IMR-90 (cell line): ENCODE measurements around the gene STK36. TPM values are rescaled to one million over a fixed set of nuclear protein-coding genes. Genes with fewer than 3 reads are reported as not detected.

Experiments
- ATAC-seq: fragments of 200-7000 bp; cut with Tn5 transposase; 2 replicates; pipeline ENCODE4 v1.9.1; 2020; ENCODE audit warnings: low read depth, mild to moderate bottlenecking, moderate library complexity
- BruUV-seq: library from RNA; stranded (reverse); fragments of 400-500 nt; replicated peaks from 2 replicates; lab custom pipeline; 2021; lab: Mats Ljungman, UMichigan
- CTCF ChIA-PET: fragments of 300-600 bp; formaldehyde crosslinking; extraction: SDS; loops from one replicate; lab custom pipeline; 2021; ENCODE audit warnings: antibody characterized with exemption; lab: Yijun Ruan, JAX
- POLR2A ChIA-PET: fragments of 300-600 bp; sonication (Branson Sonifier 250); formaldehyde crosslinking; loops from one replicate; lab custom pipeline; 2022; ENCODE audit warnings: antibody characterized with exemption; ENCODE audit not compliant: unreplicated experiment; lab: Charles Lee
- DNase-seq: peaks from one replicate; pipeline ENCODE4 v3.0.0; 2013
- H2AFZ ChIP-seq: replicated peaks from 2 replicates; pipeline ENCODE3; 2013; ENCODE audit warnings: low read length, mild to moderate bottlenecking; ENCODE audit not compliant: poor library complexity
- H2AK5ac ChIP-seq: 2 replicates; pipeline ENCODE4 v1.6.1; 2013; ENCODE audit warnings: low read depth, low read length, inconsistent platforms
- H2AK9ac ChIP-seq: replicated peaks from 2 replicates; pipeline ENCODE3; 2013; ENCODE audit warnings: mild to moderate bottlenecking, low read depth, low read length, moderate library complexity; ENCODE audit not compliant: poor library complexity
- H2BK120ac ChIP-seq: 2 replicates; pipeline ENCODE4 v1.6.1; 2013; ENCODE audit warnings: low read depth, low read length, inconsistent platforms
- H2BK15ac ChIP-seq: 3 replicates; pipeline ENCODE4 v1.6.1; 2013; ENCODE audit warnings: low read depth, low read length, inconsistent platforms
- H2BK20ac ChIP-seq: 2 replicates; pipeline ENCODE4 v1.6.1; 2013; ENCODE audit warnings: low read depth, mild to moderate bottlenecking, inconsistent platforms, low read length, moderate library complexity
- H2BK5ac ChIP-seq: 2 replicates; pipeline ENCODE4 v1.6.1; 2013; ENCODE audit warnings: mild to moderate bottlenecking, low read depth, low read length, inconsistent platforms; ENCODE audit not compliant: poor library complexity, severe bottlenecking
- H3K14ac ChIP-seq: replicated peaks from 2 replicates; pipeline ENCODE4 v1.6.1; 2013; ENCODE audit warnings: low read depth, low read length, inconsistent platforms
- H3K18ac ChIP-seq: 2 replicates; pipeline ENCODE4 v1.6.1; 2013; ENCODE audit warnings: low read depth, low read length, control low read depth
- H3K23ac ChIP-seq: 2 replicates; pipeline ENCODE4 v1.6.1; 2013; ENCODE audit warnings: low read depth, low read length, inconsistent platforms
- H3K27ac ChIP-seq: 2 replicates; pipeline ENCODE4 v1.5.1; 2013; ENCODE audit warnings: mild to moderate bottlenecking, control low read depth, low read length; ENCODE audit not compliant: insufficient read depth
- H3K27me3 ChIP-seq: 2 replicates; pipeline ENCODE4 v1.6.1; 2013; ENCODE audit warnings: low read length; ENCODE audit not compliant: control insufficient read depth, insufficient read depth
- H3K36me3 ChIP-seq: 2 replicates; pipeline ENCODE4 v1.6.1; 2013; ENCODE audit warnings: low read length, mixed read lengths; ENCODE audit not compliant: control insufficient read depth, insufficient read depth
- H3K4ac ChIP-seq: 2 replicates; pipeline ENCODE4 v1.6.1; 2013; ENCODE audit warnings: low read depth, low read length, inconsistent platforms
- H3K4me1 ChIP-seq: 2 replicates; pipeline ENCODE4 v1.6.1; 2013; ENCODE audit warnings: low read length, mixed read lengths; ENCODE audit not compliant: control insufficient read depth, insufficient read depth
- H3K4me2 ChIP-seq: 2 replicates; pipeline ENCODE4 v1.6.1; 2013; ENCODE audit warnings: low read depth, mild to moderate bottlenecking, control low read depth, low read length, moderate library complexity
- H3K4me3 ChIP-seq: 2 replicates; pipeline ENCODE4 v1.5.1; 2013; ENCODE audit warnings: low read depth, mild to moderate bottlenecking, control low read depth, low read length, moderate library complexity; ENCODE audit not compliant: insufficient read depth
- H3K56ac ChIP-seq: 2 replicates; pipeline ENCODE4 v1.6.1; 2013; ENCODE audit warnings: low read length, inconsistent platforms; ENCODE audit not compliant: insufficient read depth; ENCODE audit errors: extremely low read depth
- H3K79me1 ChIP-seq, 2 experiments: 2 replicates each; pipeline ENCODE4 v1.6.1; 2013; ENCODE audit warnings: low read length in 2 of 2, inconsistent platforms in 1 of 2, low read depth in 1 of 2
- H3K9ac ChIP-seq: 2 replicates; pipeline ENCODE4 v1.6.1; 2013; ENCODE audit warnings: low read depth, low read length, control low read depth
- H3K9me1 ChIP-seq: 2 replicates; pipeline ENCODE4 v1.6.1; 2013; ENCODE audit warnings: low read length, inconsistent platforms; ENCODE audit not compliant: insufficient read depth
- H3K9me3 ChIP-seq: 2 replicates; pipeline ENCODE4 v1.6.1; 2013; ENCODE audit warnings: low read length; ENCODE audit not compliant: control insufficient read depth, insufficient read depth
- H4K20me1 ChIP-seq: 2 replicates; pipeline ENCODE4 v1.6.1; 2013; ENCODE audit warnings: low read length, inconsistent platforms; ENCODE audit not compliant: insufficient read depth
- H4K5ac ChIP-seq: 2 replicates; pipeline ENCODE4 v1.6.1; 2013; ENCODE audit warnings: mild to moderate bottlenecking, low read depth, low read length, control low read depth
- H4K8ac ChIP-seq, 2 experiments: 2 replicates each; pipeline ENCODE4 v1.6.1; 2013; ENCODE audit warnings: low read depth in 2 of 2, low read length in 2 of 2, control low read depth in 1 of 2, inconsistent platforms in 1 of 2
- H4K91ac ChIP-seq: 2 replicates; pipeline ENCODE4 v1.6.1; 2013; ENCODE audit warnings: low read depth, low read length, inconsistent platforms; ENCODE audit not compliant: insufficient read depth
- BHLHE40 ChIP-seq: fragments of 150-350 bp; IDR thresholded peaks from 2 replicates; pipeline ENCODE4 v1.6.1; 2016; ENCODE audit warnings: mild to moderate bottlenecking, low read depth, low read length
- WGBS, 2 experiments: methylation state at CpG; one replicate each; pipeline versions ENCODE4 v1.1.5 to v1.1.7; 2013; ENCODE audit warnings: missing lambda C conversion rate in 2 of 2; ENCODE audit not compliant: insufficient read length in 1 of 2; ENCODE audit errors: extremely low coverage in 2 of 2; 5-methylcytosine and 5-hydroxymethylcytosine counted together
- dilution Hi-C: fragments of 300-500 bp; cut with HindIII; formaldehyde crosslinking; loops from one replicate; pipeline ENCODE4 v1.14.3; 2018; ENCODE audit warnings: low sequenced_read_pairs; ENCODE audit not compliant: unreplicated experiment
- in situ Hi-C: fragments of 300-500 bp; cut with MboI; formaldehyde crosslinking; loops from 3 replicates; pipeline ENCODE4 v1.14.3; 2019; ENCODE audit warnings: low sequenced_read_pairs, inconsistent platforms, mixed read lengths
- intact Hi-C: fragments of 100-400 bp; cut with micrococcal nuclease; formaldehyde crosslinking; loops from 2 replicates; pipeline ENCODE4 v1.10.0; 2022
- polyA plus RNA-seq, 3 experiments: library from polyadenylated mRNA; depleted of rRNA; stranded (reverse); fragments of >200 nt; gene quantifications; 2 replicates each; pipeline ENCODE4 v1.2.3, GENCODE V29; 2012; ENCODE audit warnings: low replicate concordance in 1 of 3
- total RNA-seq: library from RNA; depleted of rRNA; stranded (reverse); fragments of >200 nt; gene quantifications from 2 replicates; pipeline ENCODE4 v1.2.3, GENCODE V29; 2012

The STK36 gene
- total and polyA plus RNA-seq, 2 of the 4 experiments (the other 2 are of a cell fraction) = 17.6 to 44.5 TPM

GRCh38 chr2:218716070-218716469, 44.2 kb downstream of the STK36 start:
- no peak overlapping the region for H2AK5ac ChIP-seq
- POLR2A ChIA-PET = no interaction called here
- peak overlapping the region; percentile 33; the same call in 1 of the 2 replicates for H3K4me2 ChIP-seq
- H3K27me3 ChIP-seq = no peaks in the 10 kb centered on the region
- H3K27ac ChIP-seq = peak overlapping the region; percentile 51; the same call in 1 of the 2 replicates
- H2BK15ac ChIP-seq = no peak overlapping the region
- no peaks in the 10 kb centered on the region for H3K36me3 ChIP-seq
- peaks cover 9% of the 10 kb centered on the region for H3K4me1 ChIP-seq
- H3K79me1 ChIP-seq = peaks cover 26 to 72% of the 10 kb centered on the region in 2 experiments; a peak in 3 of 4 replicates
- no TSS peak for BruUV-seq
- no peak overlapping the region for H3K4ac ChIP-seq
- in situ Hi-C loops (no loop called here), intact Hi-C loops (no loop called here), dilution Hi-C loops (no loop called here)
- no peak overlapping the region for H2AK9ac ChIP-seq
- peak overlapping the region; percentile 12; the same call in 1 of the 2 replicates for H4K5ac ChIP-seq
- ATAC-seq (no peak), DNase-seq (peak; percentile 87)
- no peak overlapping the region for H3K4me3 ChIP-seq
- peak overlapping the region; percentile 70 for H2BK5ac ChIP-seq
- H3K14ac ChIP-seq = no peak overlapping the region
- H3K9ac ChIP-seq = no peak overlapping the region
- no peak overlapping the region for H4K8ac ChIP-seq
- H3K9me1 ChIP-seq = peaks cover 16% of the 10 kb centered on the region
- no peak overlapping the region for H4K91ac ChIP-seq
- TF ChIP-seq BHLHE40 = no peak
- H2AFZ ChIP-seq = no peak overlapping the region
- H2BK20ac ChIP-seq = no peak overlapping the region
- no peak overlapping the region for H3K23ac ChIP-seq
- H4K20me1 ChIP-seq = no peaks in the 10 kb centered on the region
- 42% methylated on average over 2 of the region's 4 CpGs; no CpG with 5 or more reads in 1 of the 2 experiments for WGBS, 2 experiments
- no peak overlapping the region; the same call in 1 of the 2 replicates for H3K18ac ChIP-seq
- no peak overlapping the region for H3K56ac ChIP-seq
- no peaks in the 10 kb centered on the region for H3K9me3 ChIP-seq
- CTCF ChIA-PET = no interaction called here
- no peak overlapping the region for H2BK120ac ChIP-seq
